Measurements from ENCODE around the gene OR4Q2.

- TF ChIP-seq, protein P1, sequence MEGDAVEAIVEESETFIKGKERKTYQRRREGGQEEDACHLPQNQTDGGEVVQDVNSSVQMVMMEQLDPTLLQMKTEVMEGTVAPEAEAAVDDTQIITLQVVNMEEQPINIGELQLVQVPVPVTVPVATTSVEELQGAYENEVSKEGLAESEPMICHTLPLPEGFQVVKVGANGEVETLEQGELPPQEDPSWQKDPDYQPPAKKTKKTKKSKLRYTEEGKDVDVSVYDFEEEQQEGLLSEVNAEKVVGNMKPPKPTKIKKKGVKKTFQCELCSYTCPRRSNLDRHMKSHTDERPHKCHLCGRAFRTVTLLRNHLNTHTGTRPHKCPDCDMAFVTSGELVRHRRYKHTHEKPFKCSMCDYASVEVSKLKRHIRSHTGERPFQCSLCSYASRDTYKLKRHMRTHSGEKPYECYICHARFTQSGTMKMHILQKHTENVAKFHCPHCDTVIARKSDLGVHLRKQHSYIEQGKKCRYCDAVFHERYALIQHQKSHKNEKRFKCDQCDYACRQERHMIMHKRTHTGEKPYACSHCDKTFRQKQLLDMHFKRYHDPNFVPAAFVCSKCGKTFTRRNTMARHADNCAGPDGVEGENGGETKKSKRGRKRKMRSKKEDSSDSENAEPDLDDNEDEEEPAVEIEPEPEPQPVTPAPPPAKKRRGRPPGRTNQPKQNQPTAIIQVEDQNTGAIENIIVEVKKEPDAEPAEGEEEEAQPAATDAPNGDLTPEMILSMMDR (IDR thresholded peaks at IDR 0.05; ENCODE audit: extremely low read depth in 1 of 2, insufficient read depth in 1 of 2, low read depth in 1 of 2, low read length in 2 of 2) = no peak
- TF ChIP-seq POLR2A (IDR thresholded peaks at IDR 0.05; ENCODE audit: low read depth, low read length) (no peak), EZH2 (IDR thresholded peaks at IDR 0.05; ENCODE audit: borderline replicate concordance, low read depth, low read length, severe bottlenecking) (no peak)
These were observed 46.2 kb downstream of the OR4Q2 start for GRCh38 chr14:20048202-20048601.
